Measurements from ENCODE around the gene APC.

GRCh38 chr5:112707187-112708102, 30.2 kb upstream of the APC start:
- TF ChIP-seq CTCF (IDR thresholded peaks at IDR 0.05) = peak in 1 of 3 experiments; percentile 6
- peak; percentile 68 for TF ChIP-seq POLR2A (IDR thresholded peaks at IDR 0.05)

All from testis (tissue), 2 donors.